ENCODE measurements around the gene DCAF5.

DCAF5 gene

DNA sequence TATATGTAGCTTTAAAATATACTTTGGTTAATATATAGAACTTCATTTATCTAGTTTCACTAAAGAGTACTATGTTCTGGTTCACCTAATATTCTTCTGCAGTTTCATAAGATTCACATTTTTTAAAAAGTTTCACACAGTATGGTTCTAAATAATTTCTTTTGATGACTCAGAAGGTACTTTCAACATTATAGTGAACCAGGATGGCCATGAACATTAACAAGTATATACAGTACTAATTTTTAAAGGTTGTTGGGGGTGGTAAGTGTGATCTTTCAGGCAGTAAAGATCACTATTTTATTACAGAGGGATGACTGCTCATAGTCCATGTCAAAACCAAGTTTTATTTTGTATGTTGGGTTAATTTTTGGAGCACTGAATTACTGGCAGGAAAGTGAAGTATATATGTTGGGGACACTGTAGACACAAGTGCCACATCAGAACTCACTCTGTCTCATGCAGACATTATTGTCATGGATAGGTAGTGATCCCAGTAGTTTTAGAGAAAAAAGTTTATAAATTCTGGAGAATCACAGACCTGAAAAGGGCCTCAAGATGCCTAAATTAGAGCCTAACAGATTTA is 60.0 kb downstream of the DCAF5 start:
- peak overlapping the region; percentile 91 for H3K27ac ChIP-seq

DNA sequence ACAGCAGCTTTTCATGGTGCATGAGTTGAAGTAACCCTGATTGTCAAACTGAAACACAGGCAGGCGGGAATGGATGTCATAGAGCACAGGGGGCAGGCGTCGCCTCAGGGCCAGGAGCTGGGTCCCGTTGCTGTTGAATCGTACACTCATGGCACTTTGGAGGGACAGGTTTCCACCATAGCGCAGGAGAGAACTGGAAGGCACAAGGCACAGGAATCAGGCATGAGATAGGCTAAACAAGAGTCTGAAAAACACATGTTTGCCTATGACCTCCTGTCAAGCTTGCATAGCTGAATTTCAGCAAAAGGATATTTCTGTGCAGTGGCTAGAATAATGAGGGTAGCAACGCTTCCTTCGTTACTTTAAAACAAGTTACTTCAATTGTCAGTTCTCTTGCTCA is 61.2 kb downstream of the DCAF5 start:
- Histone ChIP-seq H3K36me3 (replicated peaks) (peaks cover 12% of the 10 kb centered on the region), H3K27ac (no peak overlapping the region), H3K4me3 (ENCODE audit: low read depth, low read length) (no peak overlapping the region), H3K27me3 (replicated peaks) (no peaks in the 10 kb centered on the region)
- TF ChIP-seq, protein P1, sequence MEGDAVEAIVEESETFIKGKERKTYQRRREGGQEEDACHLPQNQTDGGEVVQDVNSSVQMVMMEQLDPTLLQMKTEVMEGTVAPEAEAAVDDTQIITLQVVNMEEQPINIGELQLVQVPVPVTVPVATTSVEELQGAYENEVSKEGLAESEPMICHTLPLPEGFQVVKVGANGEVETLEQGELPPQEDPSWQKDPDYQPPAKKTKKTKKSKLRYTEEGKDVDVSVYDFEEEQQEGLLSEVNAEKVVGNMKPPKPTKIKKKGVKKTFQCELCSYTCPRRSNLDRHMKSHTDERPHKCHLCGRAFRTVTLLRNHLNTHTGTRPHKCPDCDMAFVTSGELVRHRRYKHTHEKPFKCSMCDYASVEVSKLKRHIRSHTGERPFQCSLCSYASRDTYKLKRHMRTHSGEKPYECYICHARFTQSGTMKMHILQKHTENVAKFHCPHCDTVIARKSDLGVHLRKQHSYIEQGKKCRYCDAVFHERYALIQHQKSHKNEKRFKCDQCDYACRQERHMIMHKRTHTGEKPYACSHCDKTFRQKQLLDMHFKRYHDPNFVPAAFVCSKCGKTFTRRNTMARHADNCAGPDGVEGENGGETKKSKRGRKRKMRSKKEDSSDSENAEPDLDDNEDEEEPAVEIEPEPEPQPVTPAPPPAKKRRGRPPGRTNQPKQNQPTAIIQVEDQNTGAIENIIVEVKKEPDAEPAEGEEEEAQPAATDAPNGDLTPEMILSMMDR (IDR thresholded peaks at IDR 0.05; ENCODE audit: low read depth, low read length, missing control alignments), result no peak
- no peak for DNase-seq
- in situ Hi-C loops (cut with HindIII; ENCODE audit: low pct_ligation_motif_present, low sequenced_read_pairs), result loop anchor here (25.0 kb wide), 1 partner anchor 204 kb away; no protein-coding TSS in a partner anchor

More for the DNA sequence above, 60.0 kb downstream of the DCAF5 start:
- in situ Hi-C loops (cut with HindIII; ENCODE audit: low pct_ligation_motif_present, low sequenced_read_pairs), result loop anchor here (25.0 kb wide), 1 partner anchor 206 kb away; no protein-coding TSS in a partner anchor
- Histone ChIP-seq H3K36me3 (replicated peaks) (peaks cover 12% of the 10 kb centered on the region), H3K27me3 (replicated peaks) (no peaks in the 10 kb centered on the region), H3K4me3 (ENCODE audit: low read depth, low read length) (no peak overlapping the region)
- TF ChIP-seq, protein P1 (IDR thresholded peaks at IDR 0.05; ENCODE audit: low read depth, low read length, missing control alignments), result no peak
- DNase-seq, result no peak

DNA sequence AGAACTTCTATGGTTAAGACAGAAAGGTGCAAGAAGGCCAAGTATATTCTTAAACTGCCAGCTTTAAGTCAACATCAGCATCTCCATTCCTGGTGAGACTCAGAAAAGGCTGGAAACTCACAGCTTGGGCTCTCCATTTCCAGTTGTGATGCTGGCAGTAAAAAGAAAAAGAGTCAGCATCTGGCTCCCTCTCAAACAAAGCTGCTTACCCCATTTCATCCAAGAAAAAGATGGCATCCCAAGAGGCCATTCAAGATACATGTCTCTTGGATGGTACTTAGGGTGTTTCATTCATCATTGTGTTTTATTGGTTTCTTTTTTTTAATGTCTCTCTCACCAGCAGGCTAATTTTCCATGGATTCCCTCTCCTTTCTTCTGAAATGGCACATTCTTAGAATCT is 61.9 kb downstream of the DCAF5 start:
- Histone ChIP-seq H3K27me3 (replicated peaks) (no peaks in the 10 kb centered on the region), H3K27ac (no peak overlapping the region), H3K4me3 (ENCODE audit: low read depth, low read length) (no peak overlapping the region), H3K36me3 (replicated peaks) (peaks cover 12% of the 10 kb centered on the region)
- in situ Hi-C loops (cut with HindIII; ENCODE audit: low pct_ligation_motif_present, low sequenced_read_pairs), result loop anchor here (25.0 kb wide), 1 partner anchor 204 kb away; no protein-coding TSS in a partner anchor
- DNase-seq, result no peak
- TF ChIP-seq, protein P1 (IDR thresholded peaks at IDR 0.05; ENCODE audit: low read depth, low read length, missing control alignments), result no peak

DNA sequence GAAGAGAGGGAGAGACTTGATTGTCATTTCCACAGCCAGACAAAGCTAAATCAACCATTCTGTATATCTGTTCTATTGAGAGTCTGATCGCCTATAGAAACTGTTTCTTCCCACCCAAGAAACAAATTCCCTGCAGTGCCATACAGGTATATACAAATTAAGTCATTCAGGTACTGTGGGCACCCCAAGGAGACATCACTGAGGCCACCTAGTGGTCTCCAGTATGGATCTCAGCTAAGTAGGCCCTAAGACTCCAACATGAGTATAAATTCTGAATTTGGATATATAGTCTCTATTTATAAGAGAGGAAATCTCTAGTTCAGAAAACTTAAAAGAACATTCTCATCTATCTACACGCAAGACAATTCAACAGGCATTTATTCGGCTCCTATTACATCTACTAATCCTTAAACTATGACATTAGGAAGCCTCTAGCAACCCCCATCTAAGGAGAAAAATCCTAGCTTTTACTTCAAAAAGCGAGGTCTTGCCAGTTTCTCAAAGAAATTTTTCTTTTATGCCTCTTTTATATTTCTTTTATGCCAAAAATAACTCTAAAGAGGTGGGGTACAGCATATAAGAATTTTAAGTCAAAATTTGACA is 62.6 kb downstream of the DCAF5 start:
- Histone ChIP-seq H3K27me3 (replicated peaks) (no peaks in the 10 kb centered on the region), H3K36me3 (replicated peaks) (peaks cover 12% of the 10 kb centered on the region), H3K27ac (no peak overlapping the region), H3K4me3 (ENCODE audit: low read depth, low read length) (no peak overlapping the region)
- peak; percentile 33 for DNase-seq
- in situ Hi-C loops (cut with HindIII; ENCODE audit: low pct_ligation_motif_present, low sequenced_read_pairs), result loop anchor here (25.0 kb wide), 1 partner anchor 203 kb away; no protein-coding TSS in a partner anchor
- TF ChIP-seq, protein P1 (IDR thresholded peaks at IDR 0.05; ENCODE audit: low read depth, low read length, missing control alignments), result peak; percentile 85

DNA sequence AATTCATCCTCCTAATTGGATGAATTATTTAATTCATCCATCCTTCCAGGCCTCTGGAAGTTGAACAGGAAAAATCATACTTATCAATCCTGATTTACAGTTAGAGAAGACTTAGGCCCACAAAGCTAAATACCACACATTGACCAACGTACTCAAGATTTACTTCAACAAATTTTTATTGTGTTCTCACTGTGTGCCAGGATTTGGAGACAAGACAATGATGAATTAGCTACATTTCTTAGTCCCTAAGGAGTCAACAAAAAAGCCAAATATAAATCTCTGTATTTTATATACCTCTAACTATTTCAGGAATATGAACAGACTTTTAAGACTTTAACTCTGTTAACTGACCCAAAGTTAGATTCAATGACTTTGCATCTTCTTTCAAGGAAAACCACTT is 63.9 kb downstream of the DCAF5 start:
- Histone ChIP-seq H3K27me3 (replicated peaks) (no peaks in the 10 kb centered on the region), H3K36me3 (replicated peaks) (peaks cover 14% of the 10 kb centered on the region), H3K4me3 (ENCODE audit: low read depth, low read length) (no peak overlapping the region), H3K27ac (peak overlapping the region; percentile 61)
- TF ChIP-seq, protein P1 (IDR thresholded peaks at IDR 0.05; ENCODE audit: low read depth, low read length, missing control alignments), result no peak
- no peak for DNase-seq
- in situ Hi-C loops (cut with HindIII; ENCODE audit: low pct_ligation_motif_present, low sequenced_read_pairs), result loop anchor here (25.0 kb wide), 1 partner anchor 202 kb away; no protein-coding TSS in a partner anchor

Data from brain microvascular endothelial cell (primary cell).